ENCODE measurements around the gene TRAPPC3. TPM values are rescaled to one million over a fixed set of nuclear protein-coding genes. Genes with fewer than 3 reads are reported as not detected.
"Not testable (repeated sequence)": the region's sequence is repeated elsewhere in the genome, so short reads cannot be mapped to it uniquely, and the experiment has no call there.

The TRAPPC3 gene
- total and polyA plus RNA-seq, 2 donors (not counting 1 experiment from before 2014, with no cell fraction given) = 88.5 to 105 TPM

DNA sequence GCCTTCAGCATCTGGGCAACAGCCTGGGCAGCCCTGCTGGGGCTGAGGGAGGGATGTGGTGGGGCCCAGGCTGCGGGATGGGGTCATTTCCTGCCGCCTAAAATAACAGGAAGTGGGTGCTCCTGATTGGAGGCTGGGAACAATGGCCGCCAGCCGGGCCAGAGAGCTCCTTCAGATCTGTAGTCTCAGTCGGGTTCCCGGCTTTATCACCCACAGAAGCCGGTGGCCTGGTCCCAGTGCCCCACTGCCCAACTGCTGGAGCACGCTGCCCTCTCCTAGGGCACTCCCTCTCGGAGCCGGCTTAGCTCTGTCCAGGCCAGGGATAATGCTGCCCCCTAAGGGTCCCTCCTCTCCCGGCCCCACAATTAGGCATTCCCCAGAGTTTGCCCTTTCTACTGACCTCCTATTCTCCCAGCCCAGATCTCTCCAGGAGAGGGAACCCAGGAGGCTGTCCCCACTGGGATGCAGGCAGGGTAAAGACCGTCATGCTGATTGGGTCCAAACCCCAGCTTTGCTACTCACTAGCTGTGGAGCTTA lies 11.7 kb upstream of the TRAPPC3 start:
- Histone ChIP-seq H3K9ac (ENCODE audit: insufficient read depth, low read length) (peak overlapping the region; percentile 69), H3K4me2 (ENCODE audit: extremely low read depth, insufficient read depth, low read length) (peak overlapping the region; percentile 94), H3K79me2 (ENCODE audit: control insufficient read depth, insufficient read depth, low read length) (peaks cover 100% of the 10 kb centered on the region), H3K4me1 (ENCODE audit: control insufficient read depth, extremely low read depth, insufficient read depth, low read length) (peaks cover 17% of the 10 kb centered on the region), H3K27me3 (ENCODE audit: control insufficient read depth, insufficient read depth, low read length) (no peaks in the 10 kb centered on the region), H2AFZ (ENCODE audit: low read length) (no peak overlapping the region), H4K20me1 (ENCODE audit: control insufficient read depth, extremely low read depth, insufficient read depth, low read length) (peaks cover 2% of the 10 kb centered on the region), H3K9me3 (ENCODE audit: control insufficient read depth, insufficient read depth, low read depth, low read length) (no peaks in the 10 kb centered on the region), H3K36me3 (ENCODE audit: control insufficient read depth, insufficient read depth, low read length) (peaks cover 14% of the 10 kb centered on the region), H3K4me3 (replicated peaks in 1 of 4; ENCODE audit: control extremely low read depth in 1 of 4, insufficient read depth in 1 of 4, low read depth in 3 of 4, low read length in 4 of 4) (peak overlapping the region; percentile 58 to 69 (median 60)), H3K27ac (ENCODE audit: insufficient read depth, low read length) (peak overlapping the region; percentile 87)
- DNase-seq (ENCODE audit: low read depth in 2 of 2) = peak; percentile 63 to 72
- TF ChIP-seq, protein P1, sequence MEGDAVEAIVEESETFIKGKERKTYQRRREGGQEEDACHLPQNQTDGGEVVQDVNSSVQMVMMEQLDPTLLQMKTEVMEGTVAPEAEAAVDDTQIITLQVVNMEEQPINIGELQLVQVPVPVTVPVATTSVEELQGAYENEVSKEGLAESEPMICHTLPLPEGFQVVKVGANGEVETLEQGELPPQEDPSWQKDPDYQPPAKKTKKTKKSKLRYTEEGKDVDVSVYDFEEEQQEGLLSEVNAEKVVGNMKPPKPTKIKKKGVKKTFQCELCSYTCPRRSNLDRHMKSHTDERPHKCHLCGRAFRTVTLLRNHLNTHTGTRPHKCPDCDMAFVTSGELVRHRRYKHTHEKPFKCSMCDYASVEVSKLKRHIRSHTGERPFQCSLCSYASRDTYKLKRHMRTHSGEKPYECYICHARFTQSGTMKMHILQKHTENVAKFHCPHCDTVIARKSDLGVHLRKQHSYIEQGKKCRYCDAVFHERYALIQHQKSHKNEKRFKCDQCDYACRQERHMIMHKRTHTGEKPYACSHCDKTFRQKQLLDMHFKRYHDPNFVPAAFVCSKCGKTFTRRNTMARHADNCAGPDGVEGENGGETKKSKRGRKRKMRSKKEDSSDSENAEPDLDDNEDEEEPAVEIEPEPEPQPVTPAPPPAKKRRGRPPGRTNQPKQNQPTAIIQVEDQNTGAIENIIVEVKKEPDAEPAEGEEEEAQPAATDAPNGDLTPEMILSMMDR (conservative IDR thresholded peaks at IDR 0.05 in 1 of 2, IDR thresholded peaks at IDR 0.05 in 1 of 2; ENCODE audit: low read depth in 1 of 2, low read length in 2 of 2) = peak; percentile 41 to 42
- no peak for TF ChIP-seq EZH2 (IDR thresholded peaks at IDR 0.05; ENCODE audit: low read length, missing control alignments)

DNA sequence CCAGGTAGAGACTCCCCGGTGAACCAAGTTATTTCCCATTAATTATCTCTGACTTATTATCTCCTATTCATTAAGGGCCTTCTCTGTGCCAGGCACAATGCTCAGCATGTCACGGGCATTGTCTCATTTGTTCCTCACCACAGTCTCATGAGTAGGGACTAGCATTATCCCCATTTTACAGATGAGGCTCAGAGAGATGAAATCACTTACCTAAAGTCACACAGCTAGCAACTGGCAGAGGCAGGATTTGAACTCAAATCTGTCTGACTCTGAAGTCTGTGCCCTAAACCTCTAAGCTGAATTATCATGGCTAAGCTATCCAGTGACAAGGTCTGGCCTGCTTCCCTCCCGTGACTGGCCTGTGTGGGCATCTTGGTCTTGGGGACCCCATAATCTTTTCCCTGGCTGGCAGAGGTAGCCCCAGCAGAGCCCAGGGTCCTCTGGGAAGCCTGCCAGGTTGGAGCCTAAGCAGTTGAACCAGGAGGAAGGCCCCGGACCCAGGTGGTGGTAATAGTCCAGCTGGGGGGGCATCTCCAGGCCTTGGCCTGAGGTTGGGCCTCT lies 11.2 kb upstream of the TRAPPC3 start:
- Histone ChIP-seq H3K27ac (ENCODE audit: insufficient read depth, low read length) (peak overlapping the region; percentile 87), H2AFZ (ENCODE audit: low read length) (no peak overlapping the region), H3K9ac (ENCODE audit: insufficient read depth, low read length) (peak overlapping the region; percentile 69), H3K4me3 (replicated peaks in 1 of 4; ENCODE audit: control extremely low read depth in 1 of 4, insufficient read depth in 1 of 4, low read depth in 3 of 4, low read length in 4 of 4) (peak overlapping the region; percentile 58 to 69 (median 60)), H3K9me3 (ENCODE audit: control insufficient read depth, insufficient read depth, low read depth, low read length) (no peaks in the 10 kb centered on the region), H3K36me3 (ENCODE audit: control insufficient read depth, insufficient read depth, low read length) (peaks cover 14% of the 10 kb centered on the region), H3K27me3 (ENCODE audit: control insufficient read depth, insufficient read depth, low read length) (no peaks in the 10 kb centered on the region), H4K20me1 (ENCODE audit: control insufficient read depth, extremely low read depth, insufficient read depth, low read length) (peaks cover 2% of the 10 kb centered on the region), H3K4me2 (ENCODE audit: extremely low read depth, insufficient read depth, low read length) (peak overlapping the region; percentile 94), H3K79me2 (ENCODE audit: control insufficient read depth, insufficient read depth, low read length) (peaks cover 94% of the 10 kb centered on the region), H3K4me1 (ENCODE audit: control insufficient read depth, extremely low read depth, insufficient read depth, low read length) (peaks cover 17% of the 10 kb centered on the region)
- no peak for TF ChIP-seq EZH2 (IDR thresholded peaks at IDR 0.05; ENCODE audit: low read length, missing control alignments)
- TF ChIP-seq, protein P1 (conservative IDR thresholded peaks at IDR 0.05 in 1 of 2, IDR thresholded peaks at IDR 0.05 in 1 of 2; ENCODE audit: low read depth in 1 of 2, low read length in 2 of 2) = no peak
- no peak for DNase-seq (ENCODE audit: low read depth in 2 of 2)

DNA sequence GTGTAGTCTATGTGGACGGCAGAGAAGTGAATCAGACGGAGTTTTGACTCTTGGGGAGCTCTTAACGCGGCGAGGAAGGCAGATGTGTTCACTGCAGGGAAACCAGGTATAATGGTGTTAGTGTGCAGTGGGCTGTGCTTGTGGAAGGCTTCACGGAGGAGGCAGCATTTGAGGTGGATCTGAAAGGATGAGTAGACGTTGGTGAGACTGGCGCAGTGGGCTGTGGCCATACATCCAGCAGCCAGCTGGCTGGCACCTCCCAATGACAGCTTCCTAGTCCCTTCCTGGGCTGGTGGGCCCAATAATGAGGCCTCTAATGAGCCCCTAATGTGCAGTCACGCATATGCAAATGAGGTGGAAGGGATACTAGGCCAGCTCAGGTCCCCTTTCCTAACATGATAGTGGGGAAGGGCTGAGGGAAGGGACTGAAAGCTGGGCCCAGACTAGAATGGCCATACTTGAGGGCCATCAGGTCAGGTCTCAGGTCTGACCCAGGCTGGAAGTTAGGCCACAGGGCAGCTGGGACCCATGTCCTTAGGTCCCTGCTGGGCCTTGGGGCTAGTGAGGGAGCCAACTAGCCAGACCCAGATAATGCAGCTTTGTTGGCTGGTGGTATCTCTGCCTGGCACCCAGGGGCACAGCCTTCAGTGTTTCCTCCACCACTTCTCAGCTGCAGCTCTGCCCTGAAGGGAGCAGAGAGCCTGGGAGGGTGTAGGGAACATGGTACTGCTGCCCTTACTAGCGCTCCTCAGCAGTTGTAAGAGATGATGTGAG lies 10.5 kb upstream of the TRAPPC3 start:
- Histone ChIP-seq H3K4me1 (ENCODE audit: control insufficient read depth, extremely low read depth, insufficient read depth, low read length) (peaks cover 20% of the 10 kb centered on the region), H3K9me3 (ENCODE audit: control insufficient read depth, insufficient read depth, low read depth, low read length) (no peaks in the 10 kb centered on the region), H3K27me3 (ENCODE audit: control insufficient read depth, insufficient read depth, low read length) (no peaks in the 10 kb centered on the region), H3K9ac (ENCODE audit: insufficient read depth, low read length) (no peak overlapping the region), H4K20me1 (ENCODE audit: control insufficient read depth, extremely low read depth, insufficient read depth, low read length) (peaks cover 2% of the 10 kb centered on the region), H3K4me3 (replicated peaks in 1 of 4; ENCODE audit: control extremely low read depth in 1 of 4, insufficient read depth in 1 of 4, low read depth in 3 of 4, low read length in 4 of 4) (peak overlapping the region in 2 of 4 experiments; percentile 61 to 69), H2AFZ (ENCODE audit: low read length) (no peak overlapping the region), H3K79me2 (ENCODE audit: control insufficient read depth, insufficient read depth, low read length) (peaks cover 88% of the 10 kb centered on the region), H3K27ac (ENCODE audit: insufficient read depth, low read length) (peak overlapping the region; percentile 87), H3K36me3 (ENCODE audit: control insufficient read depth, insufficient read depth, low read length) (peaks cover 14% of the 10 kb centered on the region), H3K4me2 (ENCODE audit: extremely low read depth, insufficient read depth, low read length) (peak overlapping the region; percentile 94)
- DNase-seq (ENCODE audit: low read depth in 2 of 2) = no peak
- TF ChIP-seq, protein P1 (conservative IDR thresholded peaks at IDR 0.05 in 1 of 2, IDR thresholded peaks at IDR 0.05 in 1 of 2; ENCODE audit: low read depth in 1 of 2, low read length in 2 of 2) = no peak
- no peak for TF ChIP-seq EZH2 (IDR thresholded peaks at IDR 0.05; ENCODE audit: low read length, missing control alignments)

DNA sequence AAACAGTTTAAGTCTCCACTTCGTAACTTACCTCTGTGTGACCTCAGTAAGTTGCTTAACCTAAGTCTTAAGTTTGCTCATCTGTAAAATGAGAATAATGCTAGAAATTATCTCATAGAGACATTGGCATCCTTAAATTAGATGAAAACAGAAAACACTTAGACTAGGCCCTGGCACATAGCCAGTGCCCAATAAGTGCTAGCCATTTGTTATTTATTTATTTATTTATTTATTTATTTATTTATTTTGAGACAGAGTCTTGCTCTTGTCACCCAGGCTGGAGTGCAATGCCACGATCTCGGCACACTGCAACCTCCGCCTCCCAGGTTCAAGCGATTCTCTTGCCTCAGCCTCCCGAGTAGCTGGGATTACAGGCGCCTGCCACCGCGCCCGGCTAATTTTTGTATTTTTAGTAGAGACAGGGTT lies 9.6 kb upstream of the TRAPPC3 start:
- not testable (repeated sequence) for DNase-seq (ENCODE audit: low read depth in 2 of 2); H3K27me3 ChIP-seq (ENCODE audit: control insufficient read depth, insufficient read depth, low read length); H2AFZ ChIP-seq (ENCODE audit: low read length); H3K9me3 ChIP-seq (ENCODE audit: control insufficient read depth, insufficient read depth, low read depth, low read length); H4K20me1 ChIP-seq (ENCODE audit: control insufficient read depth, extremely low read depth, insufficient read depth, low read length); H3K9ac ChIP-seq (ENCODE audit: insufficient read depth, low read length); H3K27ac ChIP-seq (ENCODE audit: insufficient read depth, low read length)
- H3K4me2 ChIP-seq (ENCODE audit: extremely low read depth, insufficient read depth, low read length) = peak overlapping the region; percentile 95
- H3K79me2 ChIP-seq (ENCODE audit: control insufficient read depth, insufficient read depth, low read length) = peaks cover 78% of the 10 kb centered on the region
- peaks cover 20% of the 10 kb centered on the region for H3K4me1 ChIP-seq (ENCODE audit: control insufficient read depth, extremely low read depth, insufficient read depth, low read length)
- H3K4me3 ChIP-seq (replicated peaks in 1 of 4; ENCODE audit: control extremely low read depth in 1 of 4, insufficient read depth in 1 of 4, low read depth in 3 of 4, low read length in 4 of 4) = peak overlapping the region in 2 of 4 experiments; percentile 84 to 88
- peaks cover 14% of the 10 kb centered on the region for H3K36me3 ChIP-seq (ENCODE audit: control insufficient read depth, insufficient read depth, low read length)
